KMS-11 (cell line): ENCODE data around the gene DST.

Experiments
- H2AFZ ChIP-seq: fragments of 200-600 bp; sonication (generic); 2 replicates; pipeline ENCODE4 v1.6.1; 2016; ENCODE audit warnings: antibody characterized with exemption, mixed run types, low read depth
- H3K27ac ChIP-seq: fragments of 200-600 bp; sonication (generic); 2 replicates; pipeline ENCODE4 v1.6.1; 2016; ENCODE audit warnings: mild to moderate bottlenecking, mixed run types
- H3K27me3 ChIP-seq: fragments of 200-600 bp; sonication (generic); 2 replicates; pipeline ENCODE4 v1.6.1; 2017; ENCODE audit warnings: mild to moderate bottlenecking, low read depth, mixed run types, moderate library complexity; ENCODE audit not compliant: insufficient read depth
- H3K36me3 ChIP-seq: fragments of 200-600 bp; sonication (generic); 2 replicates; pipeline ENCODE4 v1.6.1; 2017; ENCODE audit warnings: mild to moderate bottlenecking, mixed run types; ENCODE audit not compliant: insufficient read depth
- H3K4me1 ChIP-seq: fragments of 200-600 bp; sonication (generic); 2 replicates; pipeline ENCODE4 v1.6.1; 2016; ENCODE audit warnings: mild to moderate bottlenecking, low read depth, mixed run types; ENCODE audit not compliant: poor library complexity, severe bottlenecking
- H3K4me2 ChIP-seq: fragments of 200-600 bp; sonication (generic); 2 replicates; pipeline ENCODE4 v1.7.0; 2016; ENCODE audit warnings: mild to moderate bottlenecking, mixed run types
- H3K4me3 ChIP-seq: fragments of 200-600 bp; sonication (generic); IDR thresholded peaks from 2 replicates; pipeline ENCODE4 v1.6.1; 2017; ENCODE audit warnings: low read depth, low read length, mixed read lengths; ENCODE audit not compliant: insufficient read depth
- H3K79me2 ChIP-seq: fragments of 200-600 bp; sonication (generic); 2 replicates; pipeline ENCODE4 v1.6.1; 2016; ENCODE audit warnings: low read depth, mixed run types; ENCODE audit not compliant: insufficient read depth
- H3K9ac ChIP-seq: fragments of 200-600 bp; sonication (generic); 2 replicates; pipeline ENCODE4 v1.6.1; 2016; ENCODE audit warnings: mild to moderate bottlenecking, mixed run types
- H4K20me1 ChIP-seq: fragments of 200-600 bp; sonication (generic); 2 replicates; pipeline ENCODE4 v1.6.1; 2016; ENCODE audit warnings: mild to moderate bottlenecking, mixed run types; ENCODE audit not compliant: insufficient read depth
- TF ChIP-seq, protein P1 (sequence below): fragments of 200-600 bp; sonication (generic); conservative IDR thresholded peaks from 2 replicates; pipeline ENCODE4 v1.6.1; 2017; ENCODE audit warnings: low read depth, mild to moderate bottlenecking, antibody characterized with exemption, low read length, moderate library complexity, mixed read lengths

The DST gene

DNA sequence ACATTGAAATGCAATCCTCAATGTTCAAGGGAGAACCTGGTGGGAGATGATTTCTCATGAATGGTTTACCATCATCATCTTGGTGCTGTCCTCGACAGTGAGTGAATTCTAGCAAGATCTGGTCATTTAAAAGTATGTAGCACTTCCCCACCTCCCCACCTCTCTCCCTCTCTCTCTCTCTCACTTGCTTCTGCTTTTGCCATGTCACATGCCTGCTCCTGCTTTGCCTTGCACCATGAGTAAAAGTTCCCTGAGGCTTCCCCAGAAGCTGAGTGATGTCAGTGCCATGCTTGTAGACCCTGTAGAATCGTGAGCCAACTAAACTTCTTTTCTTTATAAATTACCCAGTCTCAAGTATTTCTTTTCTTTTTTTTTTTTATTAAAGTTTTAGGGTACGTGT, 60.5 kb downstream of the DST start:
- Histone ChIP-seq H3K79me2 (no peaks in the 10 kb centered on the region), H3K9ac (no peak overlapping the region), H4K20me1 (no peaks in the 10 kb centered on the region), H2AFZ (no peak overlapping the region), H3K36me3 (no peaks in the 10 kb centered on the region; the same call in 1 of the 2 replicates), H3K4me1 (no peaks in the 10 kb centered on the region), H3K27ac (no peak overlapping the region), H3K27me3 (no peaks in the 10 kb centered on the region), H3K4me2 (no peak overlapping the region), H3K4me3 (no peak overlapping the region)
- TF ChIP-seq, protein P1, sequence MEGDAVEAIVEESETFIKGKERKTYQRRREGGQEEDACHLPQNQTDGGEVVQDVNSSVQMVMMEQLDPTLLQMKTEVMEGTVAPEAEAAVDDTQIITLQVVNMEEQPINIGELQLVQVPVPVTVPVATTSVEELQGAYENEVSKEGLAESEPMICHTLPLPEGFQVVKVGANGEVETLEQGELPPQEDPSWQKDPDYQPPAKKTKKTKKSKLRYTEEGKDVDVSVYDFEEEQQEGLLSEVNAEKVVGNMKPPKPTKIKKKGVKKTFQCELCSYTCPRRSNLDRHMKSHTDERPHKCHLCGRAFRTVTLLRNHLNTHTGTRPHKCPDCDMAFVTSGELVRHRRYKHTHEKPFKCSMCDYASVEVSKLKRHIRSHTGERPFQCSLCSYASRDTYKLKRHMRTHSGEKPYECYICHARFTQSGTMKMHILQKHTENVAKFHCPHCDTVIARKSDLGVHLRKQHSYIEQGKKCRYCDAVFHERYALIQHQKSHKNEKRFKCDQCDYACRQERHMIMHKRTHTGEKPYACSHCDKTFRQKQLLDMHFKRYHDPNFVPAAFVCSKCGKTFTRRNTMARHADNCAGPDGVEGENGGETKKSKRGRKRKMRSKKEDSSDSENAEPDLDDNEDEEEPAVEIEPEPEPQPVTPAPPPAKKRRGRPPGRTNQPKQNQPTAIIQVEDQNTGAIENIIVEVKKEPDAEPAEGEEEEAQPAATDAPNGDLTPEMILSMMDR, result no peak

DNA sequence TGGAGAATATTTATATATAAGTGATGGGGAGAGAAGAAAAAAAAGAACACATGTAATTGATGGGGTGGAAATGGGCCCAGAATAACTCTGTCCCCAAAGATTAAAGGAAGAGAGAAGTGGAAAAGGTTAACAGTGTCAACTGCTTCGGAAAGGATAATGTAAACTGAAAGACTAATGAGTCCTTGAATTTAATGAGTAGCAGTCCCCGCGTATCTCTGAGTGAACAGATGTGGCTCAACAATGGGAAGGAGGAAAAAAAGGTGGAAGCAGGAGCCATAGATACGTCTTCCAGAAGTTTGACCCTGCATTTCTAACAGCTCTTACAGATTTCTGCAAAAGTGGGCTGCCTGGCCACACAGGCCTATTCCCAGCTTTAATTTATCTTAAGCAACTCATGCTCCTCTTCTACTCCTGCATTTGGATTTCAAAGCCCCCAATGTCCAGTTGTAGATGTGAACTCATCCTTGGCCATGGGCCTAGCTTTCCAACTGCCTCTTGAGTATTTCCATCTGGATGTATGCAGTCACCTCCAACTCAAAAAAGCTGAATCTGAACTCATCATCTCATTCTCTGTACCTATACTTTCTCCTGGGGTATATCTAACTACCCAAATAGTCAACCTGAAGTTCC, 61.3 kb downstream of the DST start:
- Histone ChIP-seq H3K9ac (no peak overlapping the region), H3K79me2 (no peaks in the 10 kb centered on the region; the same call in 1 of the 2 replicates), H3K36me3 (no peaks in the 10 kb centered on the region; the same call in 1 of the 2 replicates), H3K4me1 (no peaks in the 10 kb centered on the region), H4K20me1 (no peaks in the 10 kb centered on the region), H3K27me3 (no peaks in the 10 kb centered on the region), H2AFZ (no peak overlapping the region), H3K4me3 (no peak overlapping the region), H3K27ac (no peak overlapping the region), H3K4me2 (no peak overlapping the region)
- TF ChIP-seq, protein P1, result no peak

DNA sequence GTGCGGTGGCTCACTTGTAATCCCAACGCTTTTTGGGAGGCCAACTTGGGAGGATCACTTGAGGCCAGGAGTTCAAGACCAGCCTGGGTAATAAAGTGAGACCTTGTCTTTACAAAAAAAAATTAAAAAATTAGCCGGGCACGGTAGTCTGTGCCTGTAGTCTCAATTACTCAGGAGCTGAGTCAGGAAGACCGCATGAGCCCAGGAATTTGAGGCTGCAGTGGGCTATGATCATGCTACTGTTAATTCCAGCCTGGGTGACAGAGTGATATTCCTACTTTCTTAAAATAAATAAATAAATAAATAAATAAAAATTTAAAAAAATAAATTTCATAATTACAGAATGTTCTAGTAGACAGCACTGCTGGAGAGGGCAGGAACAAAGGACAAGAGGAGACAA, 62.4 kb downstream of the DST start:
- H3K27me3 ChIP-seq, result no peaks in the 10 kb centered on the region
- H3K4me2 ChIP-seq, result no peak overlapping the region
- no peaks in the 10 kb centered on the region for H3K4me1 ChIP-seq
- no peaks in the 10 kb centered on the region for H4K20me1 ChIP-seq
- no peak overlapping the region for H2AFZ ChIP-seq
- no peak overlapping the region for H3K4me3 ChIP-seq
- H3K27ac ChIP-seq, result no peak overlapping the region
- H3K36me3 ChIP-seq, result no peaks in the 10 kb centered on the region; the same call in 1 of the 2 replicates
- H3K79me2 ChIP-seq, result no peaks in the 10 kb centered on the region; the same call in 1 of the 2 replicates
- no peak overlapping the region for H3K9ac ChIP-seq
- TF ChIP-seq, protein P1, result no peak

DNA sequence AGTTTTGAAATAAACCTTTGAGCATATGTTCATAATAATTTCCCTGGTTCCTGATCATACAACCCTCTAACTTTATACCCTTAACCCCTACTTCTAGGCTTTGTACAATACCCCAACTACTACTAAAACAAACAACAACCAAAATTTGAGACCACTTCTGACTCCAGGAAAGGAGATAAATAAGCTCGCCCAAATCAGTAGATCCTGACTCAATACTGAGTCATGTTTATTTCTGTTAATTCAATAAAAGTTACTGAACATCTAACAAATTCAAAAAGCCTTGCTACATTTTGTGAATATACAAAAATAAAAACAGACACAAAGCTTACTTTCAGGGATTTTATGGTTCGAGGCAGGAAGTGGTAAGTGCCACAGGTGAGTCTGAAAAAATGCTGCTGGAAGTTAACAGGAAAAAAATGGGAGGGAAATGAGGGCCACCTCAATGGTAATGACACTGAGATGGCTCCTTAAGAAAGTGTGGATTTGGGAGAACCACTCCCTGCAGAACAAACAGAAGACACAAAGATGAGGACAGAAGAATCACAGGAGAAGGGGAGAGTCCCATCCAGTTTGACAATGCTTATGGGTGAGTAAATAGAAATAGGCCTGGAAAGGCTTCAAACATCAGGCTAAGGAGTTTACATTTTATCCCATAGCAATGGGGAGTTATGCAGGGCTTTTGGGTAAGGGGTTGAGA, 63.4 kb downstream of the DST start:
- Histone ChIP-seq H3K4me1 (no peaks in the 10 kb centered on the region), H3K9ac (no peak overlapping the region), H3K27me3 (no peaks in the 10 kb centered on the region), H3K27ac (no peak overlapping the region), H3K4me3 (no peak overlapping the region), H3K79me2 (no peaks in the 10 kb centered on the region; the same call in 1 of the 2 replicates), H4K20me1 (no peaks in the 10 kb centered on the region), H3K4me2 (no peak overlapping the region), H3K36me3 (no peaks in the 10 kb centered on the region; the same call in 1 of the 2 replicates), H2AFZ (no peak overlapping the region)
- TF ChIP-seq, protein P1, result no peak
